ENCODE measurements around the gene MRPS33. TPM values are rescaled to one million over a fixed set of nuclear protein-coding genes. Genes with fewer than 3 reads are reported as not detected.
"Not testable (repeated sequence)": the region's sequence is repeated elsewhere in the genome, so short reads cannot be mapped to it uniquely, and the experiment has no call there.

The MRPS33 gene
- 33.2 TPM for total RNA-seq

- ATAC-seq (peak; percentile 98), DNase-seq (ENCODE audit: low spot score) (peak; percentile 96)
Observed at GRCh38 chr7:141014524-141015395, at the start of gene MRPS33. Gene MRPS33 (minus strand): TSS chr7:141014952. CDS start chr7:141010633, 4,319 bp downstream.

- no peak for DNase-seq (ENCODE audit: low spot score)
- no peak for ATAC-seq
Observed at GRCh38 chr7:141057788-141058187, 43.0 kb upstream of the MRPS33 start.

- ATAC-seq (no peak), DNase-seq (ENCODE audit: low spot score) (no peak)
Observed at GRCh38 chr7:141055146-141055545, 40.4 kb upstream of the MRPS33 start.

- DNase-seq (ENCODE audit: low spot score): no peak
Observed at GRCh38 chr7:141053626-141054025, 38.9 kb upstream of the MRPS33 start.

DNA sequence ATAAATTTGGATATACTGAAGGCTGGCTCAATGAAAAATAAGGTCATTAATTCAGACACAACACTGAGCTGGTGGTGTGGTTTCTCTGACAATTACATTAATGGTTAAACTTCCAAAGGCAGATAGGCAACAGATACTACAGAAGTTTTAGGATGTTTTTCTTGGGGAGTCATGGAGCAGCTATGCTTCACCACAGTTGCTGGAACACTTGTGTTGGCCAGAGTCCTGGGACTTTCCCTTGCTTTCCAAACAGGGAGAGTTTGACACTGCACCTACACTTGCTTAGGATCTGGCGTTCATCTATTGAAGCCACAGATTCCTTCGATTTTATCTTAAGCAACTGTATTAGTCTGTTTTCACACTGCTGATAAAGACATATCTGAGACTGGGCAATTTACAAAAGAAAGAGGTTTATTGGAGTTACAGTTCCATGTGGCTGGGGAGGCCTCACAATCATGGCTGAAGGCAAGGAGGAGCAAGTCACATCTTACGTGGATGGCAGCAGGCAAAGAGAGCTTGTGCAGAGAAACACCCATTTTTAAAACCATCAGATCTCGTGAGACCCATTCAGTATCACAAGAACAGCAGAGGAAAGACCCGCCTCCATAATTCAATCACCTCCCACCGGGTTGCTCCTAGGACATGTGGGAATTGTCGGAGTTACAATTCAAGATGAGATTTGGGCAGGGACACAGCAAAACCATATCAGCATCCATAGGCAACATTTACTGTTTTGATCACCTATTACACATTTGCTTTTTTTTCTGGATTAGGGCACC is 31.3 kb upstream of the MRPS33 start:
- DNase-seq (ENCODE audit: low spot score) (no peak), ATAC-seq (no peak)

More at GRCh38 chr7:141053626-141054025, 38.9 kb upstream of the MRPS33 start:
- ATAC-seq: no peak

GRCh38 chr7:141045126-141045841 is 30.5 kb upstream of the MRPS33 start:
- ATAC-seq: no peak

DNA sequence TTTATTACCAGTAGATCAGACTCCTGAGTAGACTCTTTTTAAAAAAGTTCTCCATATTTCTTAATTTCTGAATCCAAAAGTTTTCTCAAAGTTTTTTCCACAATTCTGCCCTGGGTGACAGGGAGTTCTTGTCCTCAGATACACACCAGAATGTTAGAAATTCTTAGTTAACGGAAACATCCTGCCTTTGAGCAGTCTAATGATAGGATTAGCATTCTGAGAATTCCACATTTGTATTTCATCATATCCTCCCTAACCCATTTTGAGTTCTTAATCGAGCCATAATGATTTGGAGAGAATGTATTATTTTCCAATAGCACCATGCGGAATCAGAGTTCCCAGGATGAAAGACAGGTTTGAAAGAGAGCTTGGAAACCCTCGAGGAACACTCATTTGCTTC is 28.9 kb upstream of the MRPS33 start:
- no peak for ATAC-seq
- DNase-seq (ENCODE audit: low spot score): no peak

More at GRCh38 chr7:141045126-141045841, 30.5 kb upstream of the MRPS33 start:
- DNase-seq (ENCODE audit: low spot score): no peak

- peak; percentile 97 for ATAC-seq
- no peak for DNase-seq (ENCODE audit: low spot score)
Observed at GRCh38 chr7:141042222-141043193, 27.8 kb upstream of the MRPS33 start.

- DNase-seq (ENCODE audit: low spot score) (no peak), ATAC-seq (no peak)
Observed at GRCh38 chr7:141039376-141039775, 24.6 kb upstream of the MRPS33 start.

- not testable (repeated sequence) for DNase-seq (ENCODE audit: low spot score); ATAC-seq
Observed at GRCh38 chr7:141038100-141038499, 23.3 kb upstream of the MRPS33 start.

GRCh38 chr7:141032539-141033323 is 18.0 kb upstream of the MRPS33 start:
- DNase-seq (ENCODE audit: low spot score); ATAC-seq: not testable (repeated sequence)

DNA sequence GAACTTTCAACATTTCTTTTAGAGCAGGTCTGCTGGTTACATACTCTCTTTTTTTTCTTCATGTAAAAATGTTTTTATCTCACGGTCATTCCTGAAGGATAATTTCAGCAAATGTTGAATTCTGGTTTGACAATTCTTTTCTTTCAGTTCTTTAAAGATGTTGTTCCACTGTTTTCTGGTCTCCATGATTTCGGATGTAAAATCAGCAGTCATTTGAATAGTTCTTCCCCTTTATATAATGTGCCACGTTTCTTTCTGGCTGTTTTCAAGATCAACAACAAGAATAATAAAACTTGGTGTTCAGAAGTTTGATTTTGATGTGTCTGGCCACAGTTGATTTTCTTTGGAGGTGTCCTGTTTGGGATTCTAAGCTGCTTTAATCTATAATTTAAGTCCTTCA is 14.0 kb upstream of the MRPS33 start:
- DNase-seq (ENCODE audit: low spot score) (no peak), ATAC-seq (no peak)

DNA sequence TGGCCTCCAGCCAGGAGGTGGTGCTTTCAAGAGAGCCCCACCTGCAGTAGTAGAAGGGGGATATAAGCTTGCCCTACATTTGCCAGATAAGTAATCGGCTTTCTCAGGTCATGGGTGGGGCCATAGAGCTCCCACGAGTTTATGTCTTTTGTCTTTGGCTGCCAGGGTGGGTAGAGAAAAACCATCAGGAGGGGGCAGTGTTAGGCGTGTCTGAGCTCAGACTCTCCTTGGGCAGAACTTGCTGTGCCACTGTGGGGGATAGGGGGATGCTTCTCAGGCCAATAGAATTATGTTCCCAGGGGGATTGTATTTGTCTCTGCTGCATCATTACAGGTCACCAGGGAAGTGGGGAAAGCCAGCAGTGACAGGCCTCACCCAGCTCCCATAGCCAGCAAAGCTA is 12.3 kb upstream of the MRPS33 start:
- DNase-seq (ENCODE audit: low spot score) (no peak), ATAC-seq (no peak)

GRCh38 chr7:141024668-141025067 is 9.9 kb upstream of the MRPS33 start:
- no peak for DNase-seq (ENCODE audit: low spot score)
- no peak for ATAC-seq

GRCh38 chr7:141023295-141023694 is 8.5 kb upstream of the MRPS33 start:
- ATAC-seq: no peak
- DNase-seq (ENCODE audit: low spot score): no peak

DNA sequence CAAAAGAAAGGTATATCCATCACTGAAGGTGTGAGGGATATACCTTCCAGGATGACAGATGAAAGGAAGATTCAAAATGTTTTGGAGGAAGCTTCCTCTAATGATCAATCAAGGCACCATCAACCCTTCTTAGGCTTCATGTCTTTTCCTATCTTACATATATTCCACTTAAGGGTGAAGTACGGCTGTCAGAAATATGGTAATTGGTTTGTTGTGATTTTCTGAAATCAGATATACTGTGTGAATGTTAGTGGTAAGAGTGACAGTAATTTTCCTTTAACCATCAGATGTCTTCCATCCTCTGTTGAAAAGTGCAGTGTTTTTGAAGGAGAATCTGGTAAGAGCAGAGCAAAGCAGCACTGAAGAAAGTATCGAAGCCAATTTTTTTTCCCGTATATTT is 2.8 kb upstream of the MRPS33 start:
- ATAC-seq: no peak
- no peak for DNase-seq (ENCODE audit: low spot score)

GRCh38 chr7:141016349-141016748 is 1.6 kb upstream of the MRPS33 start:
- ATAC-seq (no peak), DNase-seq (ENCODE audit: low spot score) (no peak)

DNA sequence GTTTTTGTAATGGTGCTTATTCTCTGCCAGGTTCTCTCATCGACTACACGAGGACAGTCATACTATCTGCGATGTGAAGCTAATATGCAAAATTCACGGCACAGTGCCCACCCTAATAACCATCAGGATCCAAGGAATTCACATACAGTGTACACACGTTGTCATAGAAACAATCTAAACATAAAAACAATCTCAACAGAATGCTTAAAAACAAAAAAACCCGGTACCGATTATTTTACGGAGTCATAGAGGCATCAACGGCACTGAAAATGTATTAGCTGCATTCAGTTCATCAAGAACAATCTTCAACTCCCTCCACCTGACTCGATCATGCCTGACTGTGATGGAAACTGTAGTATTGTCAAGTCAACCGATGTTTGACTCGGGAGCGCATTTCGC is 628 bp downstream of the MRPS33 start:
- ATAC-seq (peak; percentile 5), DNase-seq (ENCODE audit: low spot score) (no peak)

DNA sequence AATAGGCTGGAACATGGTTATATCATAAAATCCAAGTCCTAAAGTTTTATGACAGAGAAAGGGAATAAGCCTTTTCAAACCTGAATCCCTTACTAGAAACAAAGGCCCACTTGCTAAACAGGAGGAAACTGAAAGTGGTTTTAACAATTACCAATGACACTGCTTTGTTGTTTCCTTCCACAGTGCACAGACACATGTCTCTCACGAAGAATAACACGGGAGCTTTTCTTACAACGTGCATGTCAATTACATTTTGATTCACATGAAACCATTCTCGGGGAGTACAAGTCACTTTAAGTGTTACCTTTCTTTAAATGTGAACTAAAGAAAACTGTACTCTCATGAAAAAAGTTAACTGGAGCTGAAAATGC is 1.4 kb downstream of the MRPS33 start:
- ATAC-seq: no peak
- DNase-seq (ENCODE audit: low spot score): no peak
